ENCODE data around the gene GSN. TPM values are rescaled to one million over a fixed set of nuclear protein-coding genes. Genes with fewer than 3 reads are reported as not detected.

GSN gene
- total RNA-seq, 1 experiment from 2014 or later: 100 TPM

- peaks cover 44% of the 10 kb centered on the region for H3K36me3 Mint-ChIP-seq (ENCODE audit: insufficient read depth, unreplicated experiment)
- peaks cover 9% of the 10 kb centered on the region for H3K36me3 ChIP-seq (ENCODE audit: control insufficient read depth, insufficient read depth, low read length)
- BruUV-seq (replicated peaks): no TSS peak
- TF ChIP-seq, protein P1, sequence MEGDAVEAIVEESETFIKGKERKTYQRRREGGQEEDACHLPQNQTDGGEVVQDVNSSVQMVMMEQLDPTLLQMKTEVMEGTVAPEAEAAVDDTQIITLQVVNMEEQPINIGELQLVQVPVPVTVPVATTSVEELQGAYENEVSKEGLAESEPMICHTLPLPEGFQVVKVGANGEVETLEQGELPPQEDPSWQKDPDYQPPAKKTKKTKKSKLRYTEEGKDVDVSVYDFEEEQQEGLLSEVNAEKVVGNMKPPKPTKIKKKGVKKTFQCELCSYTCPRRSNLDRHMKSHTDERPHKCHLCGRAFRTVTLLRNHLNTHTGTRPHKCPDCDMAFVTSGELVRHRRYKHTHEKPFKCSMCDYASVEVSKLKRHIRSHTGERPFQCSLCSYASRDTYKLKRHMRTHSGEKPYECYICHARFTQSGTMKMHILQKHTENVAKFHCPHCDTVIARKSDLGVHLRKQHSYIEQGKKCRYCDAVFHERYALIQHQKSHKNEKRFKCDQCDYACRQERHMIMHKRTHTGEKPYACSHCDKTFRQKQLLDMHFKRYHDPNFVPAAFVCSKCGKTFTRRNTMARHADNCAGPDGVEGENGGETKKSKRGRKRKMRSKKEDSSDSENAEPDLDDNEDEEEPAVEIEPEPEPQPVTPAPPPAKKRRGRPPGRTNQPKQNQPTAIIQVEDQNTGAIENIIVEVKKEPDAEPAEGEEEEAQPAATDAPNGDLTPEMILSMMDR (IDR thresholded peaks at IDR 0.05; ENCODE audit: insufficient read depth in 1 of 2, low read depth in 1 of 2, low read length in 1 of 2, severe bottlenecking in 1 of 2, unreplicated experiment in 1 of 2): no peak
- intact Hi-C loops (cut with micrococcal nuclease; ENCODE audit: unreplicated experiment): no loop called here
- no peak for DNase-seq
- no peaks in the 10 kb centered on the region for H3K9me3 Mint-ChIP-seq (ENCODE audit: unreplicated experiment)
- no peak overlapping the region for H3K4me3 Mint-ChIP-seq (ENCODE audit: unreplicated experiment)
- H3K4me3 ChIP-seq (ENCODE audit: low read depth, low read length): no peak overlapping the region
- H3K27me3 ChIP-seq (replicated peaks; ENCODE audit: control insufficient read depth, insufficient read depth, low read length): no peaks in the 10 kb centered on the region
- peak overlapping the region; percentile 40 for H3K27ac Mint-ChIP-seq (ENCODE audit: unreplicated experiment)
- no peaks in the 10 kb centered on the region for H3K9me3 ChIP-seq
- peaks cover 9% of the 10 kb centered on the region; the same call in 1 of the 2 replicates for H3K4me1 ChIP-seq
- peaks cover 11% of the 10 kb centered on the region for H3K4me1 Mint-ChIP-seq (ENCODE audit: low read depth, unreplicated experiment)
- ChIA-PET CTCF (interaction anchor here (0.7 to 2.2 kb wide), 13 partner anchors 13 to 107 kb away, joined by 3 to 23 read pairs (median 6); partner anchors contain the start of gene GSN), POLR2A (no interaction called here)
- H3K27me3 Mint-ChIP-seq (ENCODE audit: insufficient read depth, unreplicated experiment): no peaks in the 10 kb centered on the region
Observed at GRCh38 chr9:121318631-121319382, 50.8 kb downstream of the GSN start.

- H3K27ac Mint-ChIP-seq (ENCODE audit: unreplicated experiment): peak overlapping the region; percentile 40
- no TSS peak for BruUV-seq (replicated peaks)
- intact Hi-C loops (cut with micrococcal nuclease; ENCODE audit: unreplicated experiment): no loop called here
Observed at GRCh38 chr9:121319383-121319780, 51.4 kb downstream of the GSN start.

GRCh38 chr9:121321016-121321503 is 53.1 kb downstream of the GSN start:
- CTCF ChIA-PET: interaction anchor here (1.0 to 2.0 kb wide), 3 partner anchors 34 to 43 kb away, joined by 3 to 23 read pairs (median 13); no protein-coding TSS in a partner anchor
- Mint-ChIP-seq H3K27ac (ENCODE audit: unreplicated experiment) (no peak overlapping the region), H3K4me3 (ENCODE audit: unreplicated experiment) (no peak overlapping the region), H3K36me3 (ENCODE audit: insufficient read depth, unreplicated experiment) (peaks cover 52% of the 10 kb centered on the region), H3K4me1 (ENCODE audit: low read depth, unreplicated experiment) (peaks cover 11% of the 10 kb centered on the region), H3K27me3 (ENCODE audit: insufficient read depth, unreplicated experiment) (no peaks in the 10 kb centered on the region), H3K9me3 (ENCODE audit: unreplicated experiment) (no peaks in the 10 kb centered on the region)
- POLR2A ChIA-PET: interaction anchor here (1.1 kb wide), 1 partner anchor 33 kb away, joined by 3 read pairs; no protein-coding TSS in a partner anchor
- no TSS peak for BruUV-seq (replicated peaks)
- intact Hi-C loops (cut with micrococcal nuclease; ENCODE audit: unreplicated experiment): no loop called here
- H3K4me1 ChIP-seq: peaks cover 12% of the 10 kb centered on the region; the same call in 1 of the 2 replicates
- peaks cover 7% of the 10 kb centered on the region for H3K36me3 ChIP-seq (ENCODE audit: control insufficient read depth, insufficient read depth, low read length)
- no peaks in the 10 kb centered on the region for H3K27me3 ChIP-seq (replicated peaks; ENCODE audit: control insufficient read depth, insufficient read depth, low read length)
- TF ChIP-seq, protein P1 (IDR thresholded peaks at IDR 0.05; ENCODE audit: insufficient read depth in 1 of 2, low read depth in 1 of 2, low read length in 1 of 2, severe bottlenecking in 1 of 2, unreplicated experiment in 1 of 2): no peak
- no peak for DNase-seq
- no peak overlapping the region for H3K4me3 ChIP-seq (ENCODE audit: low read depth, low read length)
- H3K9me3 ChIP-seq: no peaks in the 10 kb centered on the region

More at GRCh38 chr9:121319383-121319780, 51.4 kb downstream of the GSN start:
- Mint-ChIP-seq H3K4me3 (ENCODE audit: unreplicated experiment) (no peak overlapping the region), H3K36me3 (ENCODE audit: insufficient read depth, unreplicated experiment) (peaks cover 44% of the 10 kb centered on the region), H3K9me3 (ENCODE audit: unreplicated experiment) (no peaks in the 10 kb centered on the region), H3K4me1 (ENCODE audit: low read depth, unreplicated experiment) (peaks cover 11% of the 10 kb centered on the region), H3K27me3 (ENCODE audit: insufficient read depth, unreplicated experiment) (no peaks in the 10 kb centered on the region)
- peaks cover 9% of the 10 kb centered on the region; the same call in 1 of the 2 replicates for H3K4me1 ChIP-seq
- POLR2A ChIA-PET: interaction anchor here (0.7 kb wide), 2 partner anchors 30 to 277 kb away, joined by 3 read pairs; no protein-coding TSS in a partner anchor
- no peak for DNase-seq
- no peaks in the 10 kb centered on the region for H3K27me3 ChIP-seq (replicated peaks; ENCODE audit: control insufficient read depth, insufficient read depth, low read length)
- H3K36me3 ChIP-seq (ENCODE audit: control insufficient read depth, insufficient read depth, low read length): peaks cover 7% of the 10 kb centered on the region
- no peak overlapping the region for H3K4me3 ChIP-seq (ENCODE audit: low read depth, low read length)
- H3K9me3 ChIP-seq: no peaks in the 10 kb centered on the region
- CTCF ChIA-PET: interaction anchor here (0.7 to 2.2 kb wide), 15 partner anchors 13 to 290 kb away, joined by 3 to 23 read pairs (median 5); partner anchors contain the start of gene GSN
- TF ChIP-seq, protein P1 (IDR thresholded peaks at IDR 0.05; ENCODE audit: insufficient read depth in 1 of 2, low read depth in 1 of 2, low read length in 1 of 2, severe bottlenecking in 1 of 2, unreplicated experiment in 1 of 2): no peak
